HEK293 (cell line): ENCODE measurements around the gene RIC3.

Source experiments
- GLIS1 ChIP-seq: fragments of 450-650 bp; formaldehyde crosslinking; IDR thresholded peaks from 2 replicates; pipeline ENCODE4 v1.5.1; 2016; ENCODE audit warnings: missing biosample characterization, missing genetic modification characterization
- GLIS2 ChIP-seq: fragments of 450-650 bp; formaldehyde crosslinking; IDR thresholded peaks from 2 replicates; pipeline ENCODE4 v1.5.1; 2016; ENCODE audit warnings: missing biosample characterization, missing genetic modification characterization
- HIC1 ChIP-seq: fragments of 450-650 bp; formaldehyde crosslinking; IDR thresholded peaks from 2 replicates; pipeline ENCODE4 v1.5.1; 2016; ENCODE audit warnings: missing biosample characterization, missing genetic modification characterization
- KLF1 ChIP-seq: fragments of 450-650 bp; formaldehyde crosslinking; IDR thresholded peaks from 2 replicates; pipeline ENCODE4 v1.5.1; 2016; ENCODE audit warnings: missing biosample characterization, missing genetic modification characterization
- MZF1 ChIP-seq: fragments of 450-650 bp; formaldehyde crosslinking; IDR thresholded peaks from 2 replicates; pipeline ENCODE4 v1.5.1; 2017; ENCODE audit warnings: missing biosample characterization, missing genetic modification characterization, borderline replicate concordance
- PBX3 ChIP-seq: sonication (generic); formaldehyde crosslinking; IDR thresholded peaks from 2 replicates; pipeline ENCODE4 v1.8.1; 2022; ENCODE audit warnings: mild to moderate bottlenecking, moderate library complexity, missing genetic modification reagents
- REST ChIP-seq: fragments of 450-650 bp; formaldehyde crosslinking; IDR thresholded peaks from 2 replicates; pipeline ENCODE4 v1.5.1; 2016; ENCODE audit warnings: missing biosample characterization, missing genetic modification characterization
- YY1 ChIP-seq: fragments of 450-650 bp; formaldehyde crosslinking; IDR thresholded peaks from 2 replicates; pipeline ENCODE4 v1.5.1; 2018; ENCODE audit warnings: missing biosample characterization, missing genetic modification characterization
- ZBTB1 ChIP-seq: fragments of 450-650 bp; formaldehyde crosslinking; IDR thresholded peaks from 2 replicates; pipeline ENCODE4 v1.5.1; 2016; ENCODE audit warnings: missing biosample characterization, missing genetic modification characterization
- ZBTB17 ChIP-seq: fragments of 450-650 bp; formaldehyde crosslinking; IDR thresholded peaks from 2 replicates; pipeline ENCODE4 v1.5.1; 2016; ENCODE audit warnings: missing biosample characterization, missing genetic modification characterization
- ZNF138 ChIP-seq: fragments of 450-650 bp; formaldehyde crosslinking; IDR thresholded peaks from 2 replicates; pipeline ENCODE4 v1.5.1; 2016; ENCODE audit warnings: missing biosample characterization, missing genetic modification characterization, borderline replicate concordance
- ZNF140 ChIP-seq: fragments of 450-650 bp; formaldehyde crosslinking; IDR thresholded peaks from 2 replicates; pipeline ENCODE4 v1.5.1; 2016; ENCODE audit warnings: missing biosample characterization, missing genetic modification characterization
- ZNF174 ChIP-seq: fragments of 450-650 bp; formaldehyde crosslinking; IDR thresholded peaks from 2 replicates; pipeline ENCODE4 v1.5.0; 2017; ENCODE audit warnings: missing biosample characterization, mild to moderate bottlenecking, missing genetic modification characterization
- ZNF184 ChIP-seq: fragments of 450-650 bp; IDR thresholded peaks from 2 replicates; pipeline ENCODE4 v1.5.1; 2018; ENCODE audit warnings: missing biosample characterization, mild to moderate bottlenecking, missing genetic modification characterization
- ZNF214 ChIP-seq: fragments of 450-650 bp; formaldehyde crosslinking; IDR thresholded peaks from 2 replicates; pipeline ENCODE4 v1.5.1; 2017; ENCODE audit warnings: missing biosample characterization, mild to moderate bottlenecking, missing genetic modification characterization, borderline replicate concordance
- ZNF248 ChIP-seq: fragments of 450-650 bp; formaldehyde crosslinking; IDR thresholded peaks from 2 replicates; pipeline ENCODE4 v1.5.1; 2017; ENCODE audit warnings: missing biosample characterization, missing genetic modification characterization
- ZNF354C ChIP-seq: fragments of 450-650 bp; formaldehyde crosslinking; IDR thresholded peaks from 2 replicates; pipeline ENCODE4 v1.5.1; 2016; ENCODE audit warnings: missing biosample characterization, missing genetic modification characterization, low read depth, borderline replicate concordance
- ZNF394 ChIP-seq: fragments of 450-650 bp; formaldehyde crosslinking; IDR thresholded peaks from 2 replicates; pipeline ENCODE4 v1.5.1; 2016; ENCODE audit warnings: missing biosample characterization, missing genetic modification characterization, mild to moderate bottlenecking, moderate library complexity, borderline replicate concordance
- ZNF501 ChIP-seq: fragments of 450-650 bp; formaldehyde crosslinking; IDR thresholded peaks from 2 replicates; pipeline ENCODE4 v1.5.1; 2016; ENCODE audit warnings: missing biosample characterization, missing genetic modification characterization
- ZNF561 ChIP-seq: fragments of 450-650 bp; IDR thresholded peaks from 2 replicates; pipeline ENCODE4 v1.5.1; 2018; ENCODE audit warnings: missing biosample characterization, missing genetic modification characterization, borderline replicate concordance
- ZNF571 ChIP-seq: fragments of 450-650 bp; formaldehyde crosslinking; IDR thresholded peaks from 2 replicates; pipeline ENCODE4 v1.5.0; 2017; ENCODE audit warnings: missing biosample characterization, missing genetic modification characterization
- ZNF639 ChIP-seq: fragments of 450-650 bp; formaldehyde crosslinking; IDR thresholded peaks from 2 replicates; pipeline ENCODE4 v1.5.1; 2016; ENCODE audit warnings: missing biosample characterization, missing genetic modification characterization
- ZNF768 ChIP-seq: fragments of 450-650 bp; formaldehyde crosslinking; IDR thresholded peaks from 2 replicates; pipeline ENCODE4 v1.5.1; 2018; ENCODE audit warnings: missing biosample characterization, mild to moderate bottlenecking, missing genetic modification characterization
- ZNF791 ChIP-seq: fragments of 450-650 bp; formaldehyde crosslinking; IDR thresholded peaks from 2 replicates; pipeline ENCODE4 v1.5.1; 2016; ENCODE audit warnings: missing biosample characterization, missing genetic modification characterization
- ZSCAN4 ChIP-seq: fragments of 450-650 bp; formaldehyde crosslinking; IDR thresholded peaks from 2 replicates; pipeline ENCODE4 v1.5.1; 2017; ENCODE audit warnings: missing biosample characterization, missing genetic modification characterization
- ZXDB ChIP-seq: fragments of 450-650 bp; formaldehyde crosslinking; IDR thresholded peaks from 2 replicates; pipeline ENCODE4 v1.5.1; 2016; ENCODE audit warnings: missing biosample characterization, missing genetic modification characterization

The RIC3 gene

GRCh38 chr11:8068605-8069221 lies 100.1 kb downstream of the RIC3 start (continued):
- TF ChIP-seq ZNF561 (tag by site-specific recombination) (no peak), ZBTB17 (tag by site-specific recombination) (peak; percentile 39; the same call in 1 of the 2 replicates), ZNF248 (no peak), ZNF354C (no peak), YY1 (tag by site-specific recombination) (no peak), ZXDB (0 out of 2 replicates have a peak, but pooled peaks have one; percentile 10), ZNF214 (tag by site-specific recombination) (no peak), MZF1 (tag by site-specific recombination) (0 out of 2 replicates have a peak, but pooled peaks have one; percentile 25), KLF1 (no peak), ZNF174 (tag by site-specific recombination) (no peak), ZNF394 (tag by site-specific recombination) (no peak), GLIS1 (tag by site-specific recombination) (0 out of 2 replicates have a peak, but pooled peaks have one; percentile 7), ZNF138 (tag by site-specific recombination) (no peak), HIC1 (tag by site-specific recombination) (no peak), ZNF140 (tag by site-specific recombination) (no peak), ZSCAN4 (tag by site-specific recombination) (no peak), ZBTB1 (tag by site-specific recombination) (no peak), REST (tag by site-specific recombination) (no peak), ZNF768 (no peak), ZNF184 (tag by site-specific recombination) (no peak), ZNF791 (tag by site-specific recombination) (no peak), ZNF501 (tag by site-specific recombination) (no peak), ZNF571 (no peak), PBX3 (CRISPR knock-in tag) (no peak), ZNF639 (tag by site-specific recombination) (no peak), GLIS2 (tag by site-specific recombination) (0 out of 2 replicates have a peak, but pooled peaks have one; percentile 15)
